CD14-positive monocyte (primary cell): Measurements from ENCODE around the gene TMEM40. TPM values are rescaled to one million over a fixed set of nuclear protein-coding genes. Genes with fewer than 3 reads are reported as not detected.
"Not testable (repeated sequence)": the region's sequence is repeated elsewhere in the genome, so short reads cannot be mapped to it uniquely, and the experiment has no call there.

ENCODE experiments used
- DNase-seq, 3 donors: peaks; one replicate each; pipeline ENCODE4 v3.0.0-alpha.2; 2011 to 2022
- H2AFZ ChIP-seq: 2 replicates; pipeline ENCODE4 v1.6.0; 2012; ENCODE audit warnings: mild to moderate bottlenecking, low read depth, low read length, inconsistent platforms; ENCODE audit not compliant: insufficient read depth, poor library complexity, severe bottlenecking
- H3K27ac ChIP-seq, 2 donors: 1 replicate in 1 of 2; 2 replicates in 1 of 2; pipeline ENCODE4 v1.5.1; 2012 to 2013; ENCODE audit warnings: low read length in 2 of 2, control low read depth in 1 of 2, inconsistent platforms in 1 of 2, low read depth in 1 of 2, mild to moderate bottlenecking in 1 of 2
- H3K27me3 ChIP-seq, 2 donors: one replicate each; pipeline versions ENCODE4 v1.6.0 to v1.6.1; 2011 to 2013; ENCODE audit warnings: low read length in 2 of 2; ENCODE audit not compliant: control insufficient read depth in 2 of 2, insufficient read depth in 2 of 2
- H3K36me3 ChIP-seq, 2 donors: replicated peaks in 1 of 2; 1 replicate in 1 of 2; 2 replicates in 1 of 2; pipeline versions ENCODE4 v1.5.1 to v1.6.1; 2012 to 2013; ENCODE audit warnings: low read length in 2 of 2, control low read depth in 1 of 2, inconsistent platforms in 1 of 2, mild to moderate bottlenecking in 1 of 2; ENCODE audit not compliant: insufficient read depth in 2 of 2, control insufficient read depth in 1 of 2
- H3K4me1 ChIP-seq, 2 donors: 1 replicate in 1 of 2; 2 replicates in 1 of 2; pipeline versions ENCODE4 v1.5.1 to v1.6.1; 2012 to 2013; ENCODE audit warnings: low read length in 2 of 2, control low read depth in 1 of 2, inconsistent platforms in 1 of 2, mild to moderate bottlenecking in 1 of 2, moderate library complexity in 1 of 2; ENCODE audit not compliant: insufficient read depth in 2 of 2, control insufficient read depth in 1 of 2
- H3K4me2 ChIP-seq: replicated peaks from 2 replicates; pipeline ENCODE3; 2012; ENCODE audit warnings: low read length, moderate library complexity, mild to moderate bottlenecking; ENCODE audit not compliant: poor library complexity, severe bottlenecking; ENCODE audit errors: extremely low read depth
- H3K4me3 ChIP-seq, 3 experiments: fragments of 200-600 bp in 1 of 3; sonication (generic) in 1 of 3; replicated peaks in 1 of 3; 1 replicate in 2 of 3; 2 replicates in 1 of 3; pipeline ENCODE4 v1.5.1; 2011 to 2013; ENCODE audit warnings: low read length in 3 of 3, mild to moderate bottlenecking in 3 of 3, control low read depth in 2 of 3, low read depth in 2 of 3, inconsistent platforms in 1 of 3, moderate library complexity in 1 of 3
- H3K79me2 ChIP-seq: 2 replicates; pipeline ENCODE4 v1.6.0; 2012; ENCODE audit warnings: mild to moderate bottlenecking, control low read depth, inconsistent platforms, low read length, moderate library complexity; ENCODE audit not compliant: insufficient read depth
- H3K9ac ChIP-seq: 2 replicates; pipeline ENCODE4 v1.6.0; 2017; ENCODE audit warnings: low read length, mild to moderate bottlenecking; ENCODE audit not compliant: insufficient read depth, poor library complexity, severe bottlenecking
- H3K9me3 ChIP-seq, 2 donors: replicated peaks in 1 of 2; 1 replicate in 1 of 2; 2 replicates in 1 of 2; pipeline versions ENCODE4 v1.5.1 to v1.6.1; 2012 to 2013; ENCODE audit warnings: low read length in 2 of 2, control low read depth in 1 of 2; ENCODE audit not compliant: control insufficient read depth in 1 of 2, insufficient read depth in 1 of 2
- H4K20me1 ChIP-seq: 2 replicates; pipeline ENCODE4 v1.6.0; 2012; ENCODE audit warnings: mild to moderate bottlenecking, low read length, control low read depth, moderate library complexity; ENCODE audit not compliant: insufficient read depth
- H3K27ac Mint-ChIP-seq, 7 donors: one replicate each; pipeline ENCODE4 v1.8.0; 2020; ENCODE audit warnings: mild to moderate bottlenecking in 7 of 7, mixed read lengths in 7 of 7, moderate library complexity in 6 of 7, inconsistent platforms in 2 of 7
- H3K27me3 Mint-ChIP-seq, 3 donors: one replicate each; pipeline ENCODE4 v1.8.0; 2021 to 2022; ENCODE audit warnings: low read depth in 3 of 3, mild to moderate bottlenecking in 3 of 3, mixed read lengths in 3 of 3, moderate library complexity in 3 of 3, inconsistent platforms in 1 of 3
- H3K36me3 Mint-ChIP-seq, 2 donors: one replicate each; pipeline ENCODE4 v1.8.0; 2020; ENCODE audit warnings: mixed read lengths in 2 of 2, inconsistent platforms in 1 of 2, mild to moderate bottlenecking in 1 of 2
- H3K4me1 Mint-ChIP-seq: one replicate; pipeline ENCODE4 v1.8.0; 2020; ENCODE audit warnings: mild to moderate bottlenecking, mixed read lengths
- H3K4me3 Mint-ChIP-seq, 2 donors: one replicate each; pipeline ENCODE4 v1.8.0; 2020; ENCODE audit warnings: mild to moderate bottlenecking in 2 of 2, mixed read lengths in 2 of 2, moderate library complexity in 1 of 2
- H3K9me3 Mint-ChIP-seq, 7 donors: one replicate each; pipeline ENCODE4 v1.8.0; 2020 to 2022; ENCODE audit warnings: mixed read lengths in 7 of 7, mild to moderate bottlenecking in 6 of 7, moderate library complexity in 6 of 7, inconsistent platforms in 2 of 7
- CTCF ChIP-seq: fragments of 200-600 bp; IDR thresholded peaks from one replicate; pipeline ENCODE4 v1.8.0; 2022; ENCODE audit warnings: antibody characterized with exemption, mild to moderate bottlenecking
- WGBS: methylation state at CpG from one replicate; pipeline ENCODE4 v1.1.5; 2013; ENCODE audit warnings: missing lambda C conversion rate; ENCODE audit not compliant: insufficient coverage; 5-methylcytosine and 5-hydroxymethylcytosine counted together
- intact Hi-C, 2 donors: fragments of 100-400 bp; cut with micrococcal nuclease; formaldehyde crosslinking; loops; one replicate each; pipeline versions ENCODE4 v1.15.0 to v1.15.1; 2023
- polyA plus RNA-seq, 3 donors: library from polyadenylated mRNA; depleted of rRNA in 1 of 3; unstranded in 2 of 3; stranded (reverse) in 1 of 3; fragments of 300-500 nt in 2 of 3; fragments of >200 nt in 1 of 3; fragmentation: Illumina TruSeq in 2 of 3; gene quantifications; 1 replicate in 2 of 3; 2 replicates in 1 of 3; pipeline ENCODE4 v1.2.3, GENCODE V29; 2012 to 2021

Gene TMEM40
- polyA plus RNA-seq, 3 donors, result 0.92 TPM; not detected in 2

GRCh38 chr3:12702501-12702900, 56.6 kb downstream of the TMEM40 start:
- Histone ChIP-seq H2AFZ (no peak overlapping the region), H3K36me3 (no peaks in the 10 kb centered on the region), H4K20me1 (no peaks in the 10 kb centered on the region), H3K27ac (no peak overlapping the region), H3K9me3 (no peaks in the 10 kb centered on the region), H3K27me3 (no peaks in the 10 kb centered on the region), H3K9ac (no peak overlapping the region), H3K79me2 (no peaks in the 10 kb centered on the region), H3K4me3 (no peak overlapping the region), H3K4me2 (no peak overlapping the region), H3K4me1 (peaks cover 8% of the 10 kb centered on the region in 2 donors)
- DNase-seq, result no peak
- Mint-ChIP-seq H3K36me3 (no peaks in the 10 kb centered on the region), H3K27me3 (peaks cover 2 to 9% (median 4%) of the 10 kb centered on the region in 3 donors), H3K4me1 (peaks cover 20% of the 10 kb centered on the region), H3K4me3 (no peak overlapping the region), H3K27ac (peak overlapping the region in 1 of 7 donors; percentile 13), H3K9me3 (peaks cover 0 to 3% (median 0%) of the 10 kb centered on the region in 7 donors)
- no peak for TF ChIP-seq CTCF
- intact Hi-C loops, result no loop called here
- WGBS, result 90% methylated on average over 2 of the region's 3 CpGs

- H3K27ac Mint-ChIP-seq, H3K9ac ChIP-seq, H3K36me3 Mint-ChIP-seq, H3K79me2 ChIP-seq, H3K4me3 ChIP-seq, H3K9me3 ChIP-seq, H4K20me1 ChIP-seq, DNase-seq, H3K27ac ChIP-seq, H3K4me3 Mint-ChIP-seq, H3K4me1 ChIP-seq, H2AFZ ChIP-seq, H3K9me3 Mint-ChIP-seq, H3K4me2 ChIP-seq, H3K27me3 ChIP-seq, intact Hi-C loops, H3K27me3 Mint-ChIP-seq, H3K36me3 ChIP-seq: not testable (repeated sequence)
- no CpG with 5 or more reads among the region's 10 CpGs for WGBS
- H3K4me1 Mint-ChIP-seq, result peaks cover 13% of the 10 kb centered on the region
These were observed 57.5 kb downstream of the TMEM40 start for GRCh38 chr3:12701601-12702000.
